GM23248 (cell line): ENCODE measurements around the gene SETBP1. TPM values are rescaled to one million over a fixed set of nuclear protein-coding genes. Genes with fewer than 3 reads are reported as not detected.

Source experiments
- DNase-seq: peaks from one replicate; pipeline ENCODE4 v3.0.0-alpha.2; 2015
- H2AFZ ChIP-seq: fragments of 200-600 bp; sonication (generic); 2 replicates; pipeline ENCODE4 v1.6.1; 2016; ENCODE audit warnings: antibody characterized with exemption
- H3F3A ChIP-seq: fragments of 200-600 bp; sonication (generic); 2 replicates; pipeline ENCODE4 v1.6.1; 2016; ENCODE audit warnings: mild to moderate bottlenecking, antibody characterized with exemption, mixed run types; ENCODE audit not compliant: insufficient read depth
- H3K27ac ChIP-seq: fragments of 200-600 bp; sonication (generic); 2 replicates; pipeline ENCODE4 v1.5.1; 2016; ENCODE audit warnings: mild to moderate bottlenecking
- H3K27me3 ChIP-seq: fragments of 200-600 bp; sonication (generic); replicated peaks from 2 replicates; pipeline ENCODE4 v1.6.1; 2016; ENCODE audit warnings: mild to moderate bottlenecking; ENCODE audit not compliant: insufficient read depth
- H3K36me3 ChIP-seq: fragments of 200-600 bp; sonication (generic); 2 replicates; pipeline ENCODE4 v1.6.1; 2016; ENCODE audit warnings: low read depth, mild to moderate bottlenecking
- H3K4me1 ChIP-seq: fragments of 200-600 bp; sonication (generic); 2 replicates; pipeline ENCODE4 v1.6.1; 2016; ENCODE audit warnings: mild to moderate bottlenecking; ENCODE audit not compliant: insufficient read depth
- H3K4me2 ChIP-seq: fragments of 200-600 bp; sonication (generic); one replicate; pipeline ENCODE4 v1.6.1; 2016; ENCODE audit warnings: mild to moderate bottlenecking; ENCODE audit not compliant: unreplicated experiment
- H3K4me3 ChIP-seq: fragments of 200-600 bp; sonication (generic); 2 replicates; pipeline ENCODE4 v1.5.1; 2016; ENCODE audit warnings: mild to moderate bottlenecking
- H3K79me2 ChIP-seq: fragments of 200-600 bp; sonication (generic); 2 replicates; pipeline ENCODE4 v1.6.1; 2016; ENCODE audit warnings: mild to moderate bottlenecking; ENCODE audit not compliant: insufficient read depth
- H3K9ac ChIP-seq: fragments of 200-600 bp; sonication (generic); 2 replicates; pipeline ENCODE4 v1.6.1; 2016; ENCODE audit warnings: mild to moderate bottlenecking
- H3K9me2 ChIP-seq: fragments of 200-600 bp; sonication (generic); 2 replicates; pipeline ENCODE4 v1.6.1; 2016; ENCODE audit warnings: mixed run types, mild to moderate bottlenecking, moderate library complexity; ENCODE audit not compliant: insufficient read depth
- H3K9me3 ChIP-seq: fragments of 200-600 bp; sonication (generic); one replicate; pipeline ENCODE4 v1.6.1; 2017; ENCODE audit warnings: low read depth
- H4K20me1 ChIP-seq: fragments of 200-600 bp; sonication (generic); 2 replicates; pipeline ENCODE4 v1.6.0; 2016; ENCODE audit not compliant: insufficient read depth
- EZH2 ChIP-seq: fragments of 200-600 bp; sonication (generic); IDR thresholded peaks from 2 replicates; pipeline ENCODE4 v1.6.1; 2018; ENCODE audit warnings: antibody characterized with exemption, mild to moderate bottlenecking; ENCODE audit not compliant: insufficient read depth, poor library complexity, severe bottlenecking
- EZH2phosphoT487 ChIP-seq: fragments of 200-600 bp; sonication (generic); IDR thresholded peaks from 2 replicates; pipeline ENCODE4 v1.6.1; 2018; ENCODE audit warnings: antibody characterized with exemption, moderate library complexity, mild to moderate bottlenecking, low read depth; ENCODE audit not compliant: insufficient read depth
- WGBS, 2 experiments: methylation state at CpG; one replicate each; pipeline ENCODE4 v1.1.6; 2015 to 2017; ENCODE audit warnings: low lambda C conversion rate in 2 of 2, low coverage in 1 of 2; ENCODE audit errors: missing lambda C conversion rate in 2 of 2; 5-methylcytosine and 5-hydroxymethylcytosine counted together
- in situ Hi-C: fragments of 300-500 bp; cut with MboI; formaldehyde crosslinking; loops from 2 replicates; pipeline ENCODE4 v1.15.0; 2020
- polyA plus RNA-seq: library from polyadenylated mRNA; unstranded; fragments of >200 nt; fragmentation: Nextera tagmentation; extraction: Ambion mirVana; gene quantifications from 2 replicates; pipeline ENCODE4 v1.2.1, GENCODE V29; 2016
- total RNA-seq: library from RNA; depleted of rRNA; stranded (reverse); fragments of >200 nt; shearing (Covaris generic); gene quantifications from 2 replicates; pipeline ENCODE4 v1.2.3, GENCODE V29; 2014

Gene SETBP1
- total and polyA plus RNA-seq, 2 experiments from 2014 or later = 1.3 to 4.1 TPM

- Histone ChIP-seq H2AFZ (no peak overlapping the region), H3K4me1 (peaks cover 31% of the 10 kb centered on the region), H3K4me2 (no peak overlapping the region), H3K79me2 (no peaks in the 10 kb centered on the region), H4K20me1 (no peaks in the 10 kb centered on the region), H3K27ac (no peak overlapping the region), H3K36me3 (no peaks in the 10 kb centered on the region), H3K4me3 (no peak overlapping the region), H3F3A (peaks cover 25% of the 10 kb centered on the region), H3K9me2 (no peaks in the 10 kb centered on the region), H3K27me3 (no peaks in the 10 kb centered on the region), H3K9me3 (no peaks in the 10 kb centered on the region), H3K9ac (no peak overlapping the region)
- in situ Hi-C loops = no loop called here
- TF ChIP-seq EZH2 (no peak), EZH2phosphoT487 (no peak)
- WGBS, 2 experiments = 86 to 94% methylated on average over 3 of the region's 3 CpGs
- DNase-seq = no peak
Measured at GRCh38 chr18:45054636-45055035, 373.9 kb downstream of the SETBP1 start.

- in situ Hi-C loops = no loop called here
- Histone ChIP-seq H3K4me1 (peaks cover 31% of the 10 kb centered on the region), H3K9me2 (0 out of 2 replicates have a peak, but pooled peaks cover 5% of the 10 kb centered on the region), H3K36me3 (no peaks in the 10 kb centered on the region), H3K9me3 (no peaks in the 10 kb centered on the region), H3K27ac (no peak overlapping the region), H3K4me2 (no peak overlapping the region), H3K4me3 (no peak overlapping the region), H2AFZ (no peak overlapping the region), H3K79me2 (no peaks in the 10 kb centered on the region), H3K9ac (no peak overlapping the region), H4K20me1 (no peaks in the 10 kb centered on the region), H3K27me3 (no peaks in the 10 kb centered on the region), H3F3A (peaks cover 24% of the 10 kb centered on the region)
- DNase-seq = no peak
- 89 to 97% methylated on average over 1 of the region's 1 CpG for WGBS, 2 experiments
- TF ChIP-seq EZH2phosphoT487 (no peak), EZH2 (no peak)
Measured at GRCh38 chr18:45055811-45056210, 375.1 kb downstream of the SETBP1 start.

GRCh38 chr18:45056926-45057325 lies 376.2 kb downstream of the SETBP1 start:
- in situ Hi-C loops = no loop called here
- Histone ChIP-seq H3F3A (peaks cover 23% of the 10 kb centered on the region), H3K4me3 (no peak overlapping the region), H3K9ac (no peak overlapping the region), H3K27me3 (no peaks in the 10 kb centered on the region), H3K9me3 (no peaks in the 10 kb centered on the region), H3K27ac (no peak overlapping the region), H3K79me2 (no peaks in the 10 kb centered on the region), H2AFZ (no peak overlapping the region), H3K4me2 (no peak overlapping the region), H3K9me2 (0 out of 2 replicates have a peak, but pooled peaks cover 5% of the 10 kb centered on the region), H3K36me3 (no peaks in the 10 kb centered on the region), H4K20me1 (no peaks in the 10 kb centered on the region), H3K4me1 (peaks cover 25% of the 10 kb centered on the region)
- peak; percentile 12 for DNase-seq
- TF ChIP-seq EZH2phosphoT487 (no peak), EZH2 (no peak)

- Histone ChIP-seq H3K4me3 (no peak overlapping the region), H3K27me3 (no peaks in the 10 kb centered on the region), H3K9me3 (no peaks in the 10 kb centered on the region), H3K9ac (no peak overlapping the region), H3F3A (peaks cover 23% of the 10 kb centered on the region), H4K20me1 (no peaks in the 10 kb centered on the region), H3K79me2 (no peaks in the 10 kb centered on the region), H3K9me2 (0 out of 2 replicates have a peak, but pooled peaks cover 5% of the 10 kb centered on the region), H3K4me2 (no peak overlapping the region), H3K4me1 (peaks cover 25% of the 10 kb centered on the region), H2AFZ (no peak overlapping the region), H3K36me3 (no peaks in the 10 kb centered on the region), H3K27ac (no peak overlapping the region)
- in situ Hi-C loops = no loop called here
- no peak for TF ChIP-seq EZH2
- no peak for TF ChIP-seq EZH2phosphoT487
- WGBS, 2 experiments = 24 to 29% methylated on average over 4 of the region's 4 CpGs
- DNase-seq = no peak
Measured at GRCh38 chr18:45057955-45058600, 377.4 kb downstream of the SETBP1 start.
